Germinal center (tissue), 1 donor: ENCODE data around the gene UBA52.
"Not testable (repeated sequence)": the region's sequence is repeated elsewhere in the genome, so short reads cannot be mapped to it uniquely, and the experiment has no call there.

Experiments
- DNase-seq: peaks from one replicate; pipeline ENCODE4 v3.0.0; 2012; ENCODE audit warnings: mixed read lengths, low spot score

The UBA52 gene

DNA sequence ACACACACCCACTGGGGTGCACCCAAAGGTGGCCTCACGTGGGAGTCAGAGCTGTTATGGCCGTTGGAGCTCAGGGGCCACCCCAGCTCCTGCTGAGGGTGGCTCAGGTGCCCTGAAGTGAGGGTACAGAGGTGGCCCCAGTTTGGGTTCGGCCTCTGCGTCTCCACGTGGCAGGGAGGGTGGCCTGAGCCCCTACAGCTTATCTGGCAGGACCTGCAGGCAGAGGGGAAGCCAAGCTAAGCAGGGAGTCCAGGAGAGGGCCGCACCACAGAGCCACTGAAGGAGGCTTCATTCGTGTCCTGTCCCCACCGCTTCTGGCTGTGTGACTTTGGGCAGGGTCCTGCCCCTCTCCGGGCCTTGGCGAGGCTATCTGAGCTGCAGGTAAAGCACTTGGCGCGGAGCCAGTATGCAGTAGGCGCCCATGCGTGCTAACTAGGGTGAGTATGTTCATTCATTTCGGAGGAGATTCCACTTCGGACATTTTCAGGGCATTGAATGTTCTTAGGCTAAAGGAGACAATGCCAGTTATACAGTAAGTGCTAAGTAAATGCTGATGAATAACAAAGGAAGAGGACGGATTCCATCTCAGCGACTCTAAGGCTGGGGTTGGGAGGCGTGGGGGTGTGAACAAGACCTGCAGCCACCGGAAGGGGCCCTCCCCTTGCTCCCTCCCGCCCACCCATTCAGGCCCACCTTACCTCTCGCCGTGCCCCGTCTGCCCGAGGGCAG is 21.9 kb downstream of the UBA52 start:
- DNase-seq = no peak

DNA sequence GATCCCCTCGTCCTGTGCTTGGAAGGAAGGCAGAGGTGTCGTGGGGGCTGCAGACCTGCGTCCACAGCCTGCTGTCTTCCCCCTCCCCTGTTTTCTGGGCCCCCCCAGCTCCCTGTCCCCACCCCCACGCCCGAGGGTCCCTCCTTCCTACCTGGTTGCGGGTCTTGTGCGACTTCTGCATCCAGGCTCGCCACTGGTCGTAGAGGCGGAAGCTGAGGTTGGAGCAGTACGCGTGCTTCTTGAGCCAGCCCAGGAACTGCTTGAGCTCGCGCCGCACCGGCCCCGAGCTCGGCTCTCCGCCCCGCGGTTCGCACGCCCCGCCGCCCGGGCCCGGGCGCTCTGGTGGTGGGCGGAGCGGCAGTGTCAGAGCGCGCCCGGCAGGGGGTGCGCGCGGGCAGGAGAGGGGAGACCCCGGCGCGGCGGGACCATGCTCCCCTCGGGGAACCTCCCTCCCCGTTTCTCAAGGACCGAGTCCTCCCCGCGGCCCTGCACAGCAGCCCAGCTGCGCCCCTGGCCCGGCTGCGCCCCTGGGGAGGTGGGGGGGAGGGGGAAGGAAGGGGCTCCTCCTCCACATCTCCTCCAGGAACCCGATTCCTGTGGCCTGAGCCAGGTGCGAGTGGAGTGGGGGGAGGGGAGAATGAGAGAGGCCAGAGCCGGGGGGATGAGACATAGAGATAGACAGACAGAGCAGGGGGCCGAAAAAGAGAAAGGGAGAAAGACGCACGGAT is 22.6 kb downstream of the UBA52 start:
- peak; percentile 93 for DNase-seq

DNA sequence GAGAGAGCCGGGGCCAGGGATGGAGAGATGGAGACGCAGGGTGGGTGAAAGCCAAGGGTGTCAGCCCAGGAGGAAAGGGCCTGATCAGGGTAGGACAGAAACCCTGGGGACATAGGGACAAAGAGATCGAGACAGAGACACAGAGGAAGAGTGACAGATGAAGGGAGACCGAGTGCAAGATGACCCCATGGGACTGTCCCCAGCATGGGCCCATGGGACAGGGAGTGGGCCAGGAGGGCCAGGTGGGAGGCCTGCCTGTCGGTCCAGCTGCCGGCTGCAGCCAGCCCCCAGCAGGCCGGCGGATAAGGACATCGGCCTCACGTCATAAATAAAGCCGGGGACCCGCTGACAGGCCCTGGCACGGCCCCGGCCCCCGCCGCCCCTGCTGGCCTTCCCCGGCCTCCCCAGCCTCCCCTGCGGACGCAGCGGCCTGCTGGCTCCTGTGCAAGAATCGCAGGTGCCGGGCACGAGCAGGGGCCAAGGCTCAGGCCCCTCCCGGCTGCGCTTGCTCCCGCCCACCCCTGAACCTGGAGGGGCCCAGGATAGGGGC is 23.2 kb downstream of the UBA52 start:
- no peak for DNase-seq

DNA sequence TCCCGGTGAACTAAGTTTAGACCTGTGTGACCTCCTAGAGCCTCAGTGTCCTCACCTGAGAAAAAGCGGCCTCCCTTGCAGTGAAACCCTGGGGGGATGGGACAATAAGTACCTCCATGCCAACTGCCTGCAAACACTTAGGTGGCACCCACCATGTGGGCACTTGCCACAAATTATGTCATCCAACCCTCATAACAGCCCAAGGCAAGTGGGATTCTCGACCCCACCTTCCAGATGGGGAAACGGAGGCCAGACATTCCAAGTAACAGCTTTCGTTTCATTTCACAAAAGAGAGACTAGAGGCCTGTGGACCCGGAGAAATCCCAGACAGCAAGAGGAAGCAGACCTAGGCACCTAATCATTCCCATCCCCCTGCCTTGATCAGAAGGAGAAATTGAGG is 23.8 kb downstream of the UBA52 start:
- no peak for DNase-seq

DNA sequence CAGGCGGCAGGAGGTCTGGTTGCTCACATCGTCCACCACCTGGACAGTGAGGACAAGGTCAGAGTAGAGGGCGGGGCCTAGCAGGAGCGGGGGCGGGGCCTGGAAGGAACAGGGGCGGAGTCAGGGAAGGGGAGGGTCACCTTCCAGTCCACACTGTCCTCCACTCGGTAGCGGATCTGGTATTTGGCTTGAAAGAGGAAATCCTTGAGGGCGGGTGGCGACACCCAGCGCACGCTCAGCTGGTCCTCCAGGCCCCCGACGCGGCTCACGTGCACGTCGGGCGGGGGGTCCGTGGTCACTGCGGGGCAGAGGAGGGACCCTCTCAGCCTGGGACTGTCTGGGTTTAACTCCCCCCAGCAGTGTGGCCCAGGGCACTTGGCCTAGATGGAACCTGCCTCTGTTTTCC is 25.1 kb downstream of the UBA52 start:
- no peak for DNase-seq

DNA sequence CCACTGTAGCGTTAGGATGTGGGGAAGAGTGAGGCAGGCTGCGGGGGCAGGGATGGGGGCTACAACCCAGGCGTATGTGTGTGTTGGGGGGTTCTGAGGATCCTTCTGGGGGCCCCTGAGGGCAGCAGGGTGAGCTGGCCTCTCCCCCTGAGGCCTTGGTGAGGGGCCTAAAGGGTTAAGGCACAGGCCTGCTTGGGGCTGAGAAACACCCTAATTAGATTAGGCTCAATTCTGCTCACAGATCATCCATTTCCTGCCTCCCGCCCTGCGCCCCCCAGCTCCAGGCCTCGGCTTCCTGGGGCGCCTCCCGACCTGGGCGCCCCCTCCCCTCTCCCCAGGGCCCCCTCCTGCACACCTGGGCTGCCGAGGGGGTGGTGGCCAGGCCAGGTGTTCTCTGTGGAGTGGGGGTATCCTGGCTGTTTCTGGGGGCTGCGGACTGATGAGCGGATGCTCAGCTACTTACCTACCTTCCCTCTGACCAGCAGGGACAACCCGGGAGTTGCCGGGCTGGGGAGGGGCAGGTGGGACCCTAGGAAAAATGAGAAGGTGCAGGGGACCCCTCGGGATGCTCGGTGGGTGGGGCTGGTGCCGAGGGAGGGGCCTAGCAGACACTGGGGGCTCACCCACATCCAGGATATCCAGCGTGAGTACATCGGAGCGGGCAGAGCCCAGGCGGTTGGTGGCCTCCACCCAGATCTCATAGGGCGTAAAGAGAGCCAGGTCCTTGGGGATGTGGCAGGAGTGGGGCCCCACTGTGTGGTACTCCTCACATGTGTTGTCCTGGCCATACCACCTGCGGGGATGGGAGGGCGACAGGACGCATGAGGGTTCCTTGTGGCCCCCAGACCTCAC is 26.4 kb downstream of the UBA52 start:
- DNase-seq = no peak

DNA sequence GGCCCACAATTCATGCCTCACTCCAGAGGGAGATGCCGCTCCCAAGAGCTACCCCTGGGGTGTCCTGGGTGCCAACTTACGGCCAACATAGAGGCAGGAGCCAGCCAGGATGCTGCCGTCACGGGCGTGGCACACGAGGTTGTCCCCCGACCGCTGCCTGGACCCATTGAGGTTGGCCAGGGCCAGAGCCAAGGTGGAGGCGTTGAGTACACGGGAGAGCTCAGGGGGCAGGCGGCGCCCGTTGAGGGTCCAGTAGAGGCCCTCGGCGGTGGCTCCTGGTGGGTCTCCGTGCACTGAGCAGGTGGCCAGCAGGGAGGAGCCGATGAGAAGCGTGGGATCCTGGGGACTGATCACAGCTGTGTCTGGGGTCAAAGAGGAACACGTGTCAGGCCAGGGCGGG is 27.8 kb downstream of the UBA52 start:
- no peak for DNase-seq

DNA sequence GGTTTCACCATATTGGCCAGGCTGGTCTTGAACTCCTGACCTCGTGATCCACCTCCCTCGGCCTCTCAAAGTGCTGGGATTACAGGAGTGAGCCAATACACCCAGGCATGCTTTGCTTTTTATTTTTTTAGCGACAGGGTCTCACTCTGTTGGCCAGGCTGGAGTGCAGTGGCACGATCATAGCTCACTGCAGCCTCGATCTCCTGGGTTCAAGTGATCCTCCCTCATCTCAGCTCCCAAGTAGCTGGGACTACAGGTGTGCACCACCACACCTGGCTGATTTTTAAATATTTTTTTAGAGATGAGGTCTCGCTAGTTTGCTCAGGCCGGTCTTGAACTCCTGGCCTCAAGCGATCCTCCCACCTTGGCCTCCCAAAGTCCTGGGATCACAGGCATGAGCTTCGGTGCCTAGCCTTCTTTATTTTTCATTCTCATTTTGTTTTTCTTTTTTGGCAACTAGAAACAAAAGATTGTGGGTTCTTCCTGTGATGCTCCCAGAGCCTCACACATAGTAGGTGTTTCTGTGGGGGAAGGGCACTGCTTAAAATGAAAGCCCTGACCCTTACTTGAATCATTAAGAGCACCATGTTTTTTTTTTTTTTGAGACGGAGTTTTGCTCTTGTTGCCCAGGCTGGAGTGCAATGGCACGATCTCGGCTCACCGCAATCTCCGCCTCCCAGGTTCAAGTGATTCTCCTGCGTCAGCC is 29.2 kb downstream of the UBA52 start:
- DNase-seq = not testable (repeated sequence)

DNA sequence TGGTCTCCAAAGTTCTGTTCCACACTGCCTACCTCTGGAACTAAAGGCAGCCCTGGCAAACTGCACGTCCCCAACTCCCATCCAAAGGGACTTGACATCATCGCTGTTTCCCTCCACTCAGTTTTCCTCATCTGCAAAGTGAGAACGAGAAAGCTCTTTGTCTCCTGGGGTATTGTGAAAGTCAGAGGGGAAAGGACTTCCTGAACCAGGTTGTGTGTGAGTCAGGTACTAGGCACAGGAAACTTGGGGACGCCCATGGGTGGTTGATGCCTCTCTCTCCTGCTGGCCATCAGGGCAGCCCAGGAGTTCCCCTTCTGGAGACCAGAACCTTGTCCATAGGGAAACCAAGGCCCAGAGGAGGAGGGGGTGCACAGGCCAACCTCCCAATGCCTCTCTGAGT is 30.2 kb downstream of the UBA52 start:
- no peak for DNase-seq

DNA sequence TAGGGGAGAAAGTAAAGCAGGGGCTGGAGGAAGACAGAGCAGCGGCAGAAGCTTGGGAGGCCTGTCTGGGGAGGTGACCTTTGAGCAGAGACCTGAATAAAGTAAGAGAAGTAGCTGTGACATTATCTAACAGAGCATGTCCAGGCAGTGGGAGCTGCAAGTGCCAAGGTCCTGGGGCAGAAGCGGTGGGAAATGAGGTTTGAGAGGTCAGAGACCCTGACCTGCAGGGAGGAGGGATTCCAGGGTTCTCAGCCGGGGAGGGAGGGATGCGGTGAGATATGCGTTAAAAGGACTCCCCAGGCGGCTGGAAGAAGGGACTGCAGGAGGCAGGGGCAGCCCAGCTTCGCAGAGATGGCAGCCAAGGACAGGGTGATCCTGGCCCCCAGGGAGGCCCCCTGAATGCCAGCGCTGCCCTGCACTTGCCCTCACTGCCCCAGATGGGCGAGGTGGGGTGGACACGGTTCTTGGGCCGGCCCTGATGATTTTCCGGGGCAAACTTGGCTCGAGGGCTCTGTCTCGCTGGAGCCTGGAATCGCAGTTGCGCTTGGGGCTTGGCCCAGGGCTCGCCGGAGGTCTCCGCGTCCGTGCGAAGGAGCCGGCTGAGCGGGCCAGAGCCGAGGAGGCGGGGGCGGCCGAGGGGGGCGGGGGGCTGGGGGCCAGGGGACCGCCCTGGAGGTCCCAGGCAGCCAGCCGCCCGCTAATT is 31.7 kb downstream of the UBA52 start:
- DNase-seq = no peak

DNA sequence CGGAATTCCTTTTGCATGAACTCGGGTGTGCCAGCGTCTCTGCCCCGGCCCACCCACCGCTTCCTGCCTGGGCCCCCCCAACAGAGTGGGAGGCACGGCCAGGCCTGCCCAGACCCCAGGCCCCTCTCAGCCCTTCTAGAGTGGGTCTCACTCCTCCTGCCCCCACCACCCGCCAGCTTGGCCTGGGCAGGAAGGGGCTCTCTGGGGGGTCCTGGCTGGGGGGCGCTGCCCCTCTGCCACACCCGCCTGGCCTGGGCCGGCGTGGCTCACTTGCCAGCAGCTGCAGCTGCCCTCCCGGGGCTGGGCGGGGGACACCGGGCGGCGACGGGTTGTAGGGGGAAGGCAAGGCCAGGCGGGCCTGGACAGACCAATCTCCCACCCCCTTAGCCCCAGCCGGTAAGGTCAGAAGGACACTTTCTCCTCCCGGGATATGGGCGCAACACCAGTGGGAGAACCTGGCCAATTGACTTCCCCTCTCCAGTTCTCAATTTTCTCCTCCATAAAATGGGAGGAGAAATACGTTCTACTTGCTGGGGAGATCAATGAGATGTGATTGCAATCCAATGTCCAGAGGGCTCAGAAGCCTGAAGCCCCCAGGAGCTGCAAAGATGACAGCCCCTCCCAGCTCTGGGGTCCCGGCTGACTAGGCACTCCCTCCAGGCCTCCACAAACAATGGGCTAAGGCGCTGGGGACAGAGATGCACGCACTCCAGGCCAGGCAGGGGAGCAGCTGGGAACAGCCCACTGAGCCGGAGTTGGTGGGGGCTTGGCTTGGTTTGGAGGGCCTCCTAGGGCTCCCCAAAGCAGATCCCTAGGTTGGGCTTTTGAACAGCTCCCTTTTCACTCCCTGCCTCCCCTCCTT is 32.5 kb downstream of the UBA52 start:
- no peak for DNase-seq

DNA sequence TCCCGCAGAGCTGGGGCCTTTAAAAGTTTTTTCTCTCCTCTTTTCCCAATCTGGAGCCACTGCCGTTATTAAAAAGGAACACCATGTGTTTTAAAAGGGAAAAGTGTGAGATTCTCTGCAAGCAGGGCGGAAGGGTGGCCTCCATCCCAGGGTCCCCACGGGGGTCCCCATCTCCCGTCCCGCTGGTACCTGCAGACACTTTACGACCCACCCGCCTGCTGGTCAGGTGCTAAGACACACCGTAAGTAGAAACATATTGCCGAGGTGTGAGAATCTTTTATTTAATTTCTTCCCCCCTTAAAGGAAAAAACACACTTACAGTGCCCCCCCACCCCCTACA is 33.1 kb downstream of the UBA52 start:
- no peak for DNase-seq

DNA sequence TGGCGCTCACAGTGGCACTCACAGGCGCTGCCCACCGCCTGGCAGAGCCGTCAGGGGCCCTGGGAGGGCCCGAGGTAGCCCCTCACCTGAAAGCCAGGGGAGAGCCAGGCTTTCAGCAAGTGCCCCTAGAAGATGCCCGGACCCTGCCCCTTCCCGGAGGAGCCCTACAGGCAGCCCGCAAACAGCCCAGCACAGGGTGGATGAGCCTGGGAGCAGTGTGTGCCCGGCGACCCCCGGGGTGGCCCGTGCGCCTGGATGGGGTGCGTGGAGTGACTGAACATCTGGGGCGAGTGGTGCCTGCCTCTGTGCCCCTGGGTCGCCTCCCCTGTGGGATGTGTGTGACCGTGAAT is 33.5 kb downstream of the UBA52 start:
- no peak for DNase-seq

DNA sequence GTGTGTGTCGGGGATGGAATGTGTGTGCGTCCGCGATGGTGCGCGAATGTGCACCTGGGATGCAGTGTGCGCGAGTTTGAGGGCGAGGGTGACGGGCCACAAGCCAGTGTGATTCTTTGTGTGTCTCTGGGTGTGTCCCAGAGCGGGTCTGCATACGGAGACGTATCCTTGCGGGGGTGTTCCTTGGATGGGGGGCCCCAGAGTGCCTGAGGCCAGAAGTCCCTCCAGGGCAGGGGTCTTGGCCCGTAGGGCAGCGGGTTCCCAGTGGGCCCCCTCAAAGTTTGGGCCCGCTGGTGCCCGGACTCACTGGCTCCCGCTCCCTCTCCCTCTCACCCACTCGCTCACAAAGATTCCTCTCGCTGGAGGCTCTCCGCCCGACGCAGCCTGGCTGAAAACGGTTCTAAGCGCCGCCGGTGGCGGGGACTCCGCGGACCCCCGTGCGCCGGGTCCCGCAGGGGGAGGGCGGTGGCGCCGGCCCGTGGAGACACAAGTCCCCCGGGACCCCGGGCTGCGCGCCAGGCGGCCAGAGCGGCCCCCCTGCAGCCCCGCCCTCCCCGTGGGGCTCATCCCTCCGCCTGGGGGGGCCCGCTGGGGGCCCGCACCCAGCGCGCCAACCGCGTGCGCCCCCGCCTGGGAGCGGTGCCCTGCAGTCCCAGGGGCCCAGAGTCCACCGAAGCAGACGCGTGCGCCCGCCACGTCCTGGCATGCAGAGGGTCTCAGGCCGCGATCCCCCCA is 34.1 kb downstream of the UBA52 start:
- DNase-seq = no peak

DNA sequence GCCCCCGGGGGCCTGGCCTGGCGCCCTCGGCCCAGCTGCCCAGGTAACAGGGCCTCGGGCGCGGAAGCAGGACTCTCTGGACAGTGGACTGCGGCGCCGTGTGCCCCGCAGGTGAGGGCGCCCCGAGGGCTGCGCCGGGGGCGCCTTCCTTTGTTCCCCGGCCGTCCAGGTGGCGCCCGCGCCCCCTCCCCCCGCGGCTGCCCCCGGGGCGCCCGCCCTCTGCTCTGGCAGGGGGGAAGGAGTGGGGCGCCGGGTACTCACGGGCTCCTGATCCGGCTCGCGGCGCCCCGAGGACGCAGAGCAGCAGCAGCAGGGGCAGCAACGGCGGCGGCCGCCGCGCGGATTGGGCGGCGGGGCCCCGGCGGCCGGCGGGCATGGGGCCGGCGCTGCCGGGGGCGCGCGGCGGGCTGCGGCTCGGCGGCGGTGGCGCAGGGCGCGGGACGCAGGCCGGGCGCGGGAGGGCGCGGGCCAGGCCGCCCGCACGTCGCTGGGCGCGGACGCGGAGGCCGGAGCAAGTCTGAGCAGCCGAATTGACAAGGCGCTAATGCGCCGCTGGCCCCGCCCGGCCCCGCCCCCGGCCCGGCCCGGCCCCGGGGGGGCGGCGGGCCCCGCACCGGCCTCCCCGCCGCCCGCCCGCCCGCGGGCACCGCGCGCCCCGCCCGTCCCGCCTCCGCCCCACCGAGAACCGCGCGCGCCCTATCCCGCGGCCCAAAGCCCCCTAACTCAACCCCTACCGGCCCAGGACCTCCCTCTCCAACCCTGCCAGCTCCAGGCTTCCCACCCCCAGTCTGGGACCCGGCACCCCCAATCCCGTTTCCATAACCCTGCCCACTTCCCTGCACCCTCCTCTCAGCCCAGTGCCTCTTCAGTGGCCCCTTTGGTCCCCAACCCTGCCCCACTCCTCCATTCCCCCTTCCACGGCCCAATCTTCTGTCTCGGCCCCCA is 34.9 kb downstream of the UBA52 start, which contains the start of gene CRLF1:
CRLF1 (minus strand) TSS at position 519 of the 945 bp plus-strand sequence; CDS start at position 376, 143 bp downstream.
- DNase-seq = no peak

DNA sequence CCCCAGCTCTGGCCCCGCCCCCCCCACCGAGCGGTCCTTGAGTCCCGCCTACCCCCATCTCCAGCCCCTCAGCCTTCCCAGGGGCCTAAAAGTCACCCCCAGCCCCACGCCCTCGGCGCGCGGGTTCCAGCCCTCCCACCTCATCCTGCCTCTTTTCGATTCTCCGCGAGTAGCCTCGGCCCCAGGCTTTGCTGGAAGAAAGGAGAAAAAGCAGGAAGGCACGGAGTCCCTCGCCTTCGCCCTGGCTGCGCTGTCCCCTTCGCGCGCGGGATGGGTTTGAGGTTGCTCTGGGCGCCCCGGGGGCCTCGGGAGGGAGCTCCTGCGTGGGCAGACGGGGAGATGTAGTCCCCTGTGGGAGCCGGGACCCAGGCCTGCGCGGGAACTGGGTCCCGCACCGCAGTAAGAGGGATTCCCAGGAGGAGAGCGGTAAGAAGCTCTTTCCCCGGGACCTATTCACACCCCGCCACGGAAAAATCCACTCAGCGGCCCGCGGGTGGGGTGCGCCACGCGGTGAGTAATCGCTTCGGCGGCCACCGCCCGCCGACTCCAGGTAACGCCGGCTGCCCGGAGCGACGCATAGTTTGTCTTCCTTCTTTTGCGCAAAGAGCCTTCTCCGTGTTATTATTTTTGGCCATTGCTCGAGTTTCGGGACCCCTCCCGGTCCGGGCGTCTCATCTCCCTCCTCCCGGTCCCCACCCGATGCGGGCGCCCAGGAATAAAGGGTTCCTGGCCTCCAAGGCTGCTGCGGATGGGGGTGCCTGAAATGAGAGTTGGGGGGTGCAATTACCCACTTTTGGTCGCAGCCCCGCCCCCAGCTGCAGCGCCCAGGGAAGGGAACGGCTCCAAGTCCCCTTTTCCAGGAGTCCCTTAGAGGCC is 35.8 kb downstream of the UBA52 start:
- DNase-seq = no peak

DNA sequence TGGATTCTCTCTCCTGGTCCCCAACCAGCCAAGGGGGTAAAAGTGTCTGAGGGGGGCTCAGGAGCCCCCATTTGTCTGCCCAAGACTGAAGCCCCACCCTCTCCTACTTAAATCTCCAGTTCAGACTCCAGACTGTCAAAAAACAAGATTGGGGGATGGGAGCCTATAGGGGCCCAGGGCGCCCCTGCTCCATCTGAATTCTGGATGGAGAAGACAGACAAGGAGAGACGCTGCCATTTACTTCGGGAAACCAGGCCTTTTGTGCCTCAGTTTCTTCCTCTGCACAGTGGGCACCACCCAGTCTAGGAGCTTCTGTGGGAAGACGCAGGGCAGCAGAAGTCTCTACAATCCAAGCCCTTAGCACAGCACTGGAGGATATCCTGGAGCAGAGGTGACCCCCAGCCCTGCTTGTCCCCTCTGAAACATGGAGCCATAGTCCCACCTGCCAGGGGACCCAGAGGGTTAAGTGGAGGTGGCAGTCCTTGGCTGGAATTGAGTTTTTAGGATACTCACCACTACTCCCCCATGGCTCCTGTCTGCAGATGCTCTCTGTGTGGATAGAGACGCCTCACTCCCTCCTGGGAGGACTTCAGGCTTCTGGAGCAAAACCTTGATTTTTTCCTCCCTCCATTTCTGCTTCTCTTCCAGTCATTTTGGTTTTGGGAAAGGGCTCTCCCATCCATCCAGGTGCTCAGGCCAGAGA is 36.6 kb downstream of the UBA52 start:
- DNase-seq = no peak
